NCI-H1105 treated with DMSO at 0.1 percent for 48 hours (cell line): Measurements from ENCODE around the gene TFAP2E.

Experiments
- DNase-seq: peaks from one replicate; lab custom pipeline; 2025; lab: John Stamatoyannopoulos, UW

The TFAP2E gene

GRCh38 chr1:35557118-35557610 is 15.9 kb upstream of the TFAP2E start, which contains the start of gene KIAA0319L:
Gene KIAA0319L, minus strand, starts transcription at chr1:35557403. Its CDS starts 2,912 bp downstream, at chr1:35554491.
- peak; percentile 83 for DNase-seq

GRCh38 chr1:35557611-35558373 is 15.3 kb upstream of the TFAP2E start, which contains the start of gene NCDN:
Gene NCDN, plus strand, starts transcription at chr1:35557799. Its CDS starts 392 bp downstream, at chr1:35558191.
- peak; percentile 96 for DNase-seq

- no peak for DNase-seq
Observed at GRCh38 chr1:35558374-35559316, 14.5 kb upstream of the TFAP2E start.

GRCh38 chr1:35559317-35559944 is 13.7 kb upstream of the TFAP2E start:
- no peak for DNase-seq

- DNase-seq, result peak; percentile 28
Observed at GRCh38 chr1:35560256-35561225, 12.6 kb upstream of the TFAP2E start.

- no peak for DNase-seq
Observed at GRCh38 chr1:35561297-35561971, 11.7 kb upstream of the TFAP2E start.

- no peak for DNase-seq
Observed at GRCh38 chr1:35561972-35562680, 11.0 kb upstream of the TFAP2E start.

- no peak for DNase-seq
Observed at GRCh38 chr1:35563166-35563565, 9.9 kb upstream of the TFAP2E start.

GRCh38 chr1:35564037-35564883 is 8.9 kb upstream of the TFAP2E start:
- peak; percentile 65 for DNase-seq

GRCh38 chr1:35564884-35565741 is 8.0 kb upstream of the TFAP2E start:
- DNase-seq, result no peak

DNA sequence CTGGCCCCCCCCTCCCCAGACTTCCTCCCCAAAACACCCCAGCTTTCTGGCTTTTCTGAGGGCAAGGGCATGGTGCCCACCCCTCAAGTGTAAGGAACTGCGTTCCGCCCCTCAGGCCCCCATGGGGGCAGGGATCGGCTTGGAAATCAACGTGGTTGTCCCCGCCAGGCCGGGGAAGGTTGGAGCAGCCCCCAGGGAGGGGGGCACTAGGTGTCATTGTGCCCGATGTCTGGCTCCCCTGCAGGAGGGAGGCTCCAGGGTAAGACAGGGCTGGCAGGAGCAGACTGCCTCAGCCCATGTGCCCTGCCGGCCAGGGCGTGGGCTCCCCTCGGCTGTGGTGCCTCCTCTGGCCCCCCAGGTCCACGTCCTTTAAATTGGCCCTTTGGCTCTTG is 7.4 kb upstream of the TFAP2E start:
- DNase-seq, result no peak

- DNase-seq, result no peak
Observed at GRCh38 chr1:35567947-35568558, 5.1 kb upstream of the TFAP2E start.

DNA sequence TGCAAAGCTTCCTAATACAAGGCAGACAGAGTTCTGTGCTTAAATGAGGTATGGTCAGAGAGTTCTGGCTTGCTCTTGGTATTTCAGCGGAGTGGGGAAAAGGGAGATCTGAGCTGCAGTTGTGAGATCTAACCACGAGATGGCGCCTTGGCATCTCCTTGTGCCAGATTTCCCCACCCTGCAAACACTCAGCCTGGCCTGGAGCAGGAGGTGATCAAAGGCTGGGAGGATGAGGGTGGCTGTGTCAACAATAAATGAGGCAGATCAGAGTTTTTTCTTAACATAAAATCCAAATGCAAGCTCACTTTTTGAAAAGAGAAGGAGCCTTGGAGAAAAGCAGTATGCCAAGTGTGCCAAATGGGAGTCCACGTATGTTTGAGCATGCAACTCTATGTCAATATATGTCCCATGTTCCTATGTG is 4.1 kb upstream of the TFAP2E start:
- peak; percentile 69 for DNase-seq

GRCh38 chr1:35569936-35570335 is 3.2 kb upstream of the TFAP2E start:
- no peak for DNase-seq

DNA sequence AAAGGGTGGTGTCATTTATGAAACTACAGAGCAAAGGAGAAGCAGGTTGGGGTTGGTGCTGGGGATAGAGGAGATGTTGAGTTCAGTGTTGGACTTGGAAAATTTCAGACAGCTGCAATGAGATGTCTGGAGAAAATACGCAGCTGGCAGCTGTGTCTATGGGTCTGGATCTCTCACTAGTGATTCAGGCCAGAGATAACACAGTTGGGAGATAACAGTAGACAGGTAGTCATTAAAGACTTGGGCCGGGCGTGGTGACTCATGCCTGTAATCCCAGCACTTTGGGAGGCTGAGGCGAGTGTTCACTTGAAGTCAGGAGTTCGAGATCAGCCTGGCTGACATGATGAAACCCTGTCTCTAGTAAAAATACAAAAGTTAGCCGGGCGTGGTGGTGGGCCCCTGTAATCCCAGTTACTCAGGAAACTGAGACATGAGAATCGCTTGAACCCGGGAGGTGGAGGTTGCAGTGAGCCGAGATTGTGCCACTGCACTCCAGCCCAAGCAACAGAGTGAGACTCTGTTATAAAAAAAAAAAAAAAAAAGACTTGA is 2.5 kb upstream of the TFAP2E start:
- DNase-seq, result no peak

DNA sequence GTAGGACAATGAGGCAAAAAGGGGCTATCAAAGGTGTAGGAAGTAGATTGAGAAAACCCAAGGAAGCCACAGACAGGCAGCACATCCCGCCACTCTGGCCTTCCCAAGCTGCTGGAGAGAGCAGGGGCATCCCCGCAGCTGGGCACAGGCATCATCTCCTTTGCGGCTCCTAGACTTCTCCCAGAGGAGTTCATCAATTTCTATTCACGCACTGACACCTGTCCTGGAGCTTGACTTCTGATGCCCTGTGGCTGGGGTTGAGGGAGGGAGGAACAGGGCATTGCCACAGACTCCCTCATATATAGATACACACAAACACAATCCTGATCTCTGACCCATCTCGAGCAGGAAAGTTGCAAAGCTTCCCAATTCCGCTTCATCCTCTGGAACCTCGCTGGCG is 1.9 kb upstream of the TFAP2E start:
- no peak for DNase-seq

- no peak for DNase-seq
Observed at GRCh38 chr1:35572296-35572695, 818 bp upstream of the TFAP2E start.
